Kidney (tissue), 14 donors: ENCODE results near the gene PSEN1. TPM values are rescaled to one million over a fixed set of nuclear protein-coding genes. Genes with fewer than 3 reads are reported as not detected.

ENCODE experiments used
- DNase-seq, 5 donors: peaks; one replicate each; pipeline ENCODE4 v3.0.0-alpha.2; 2013 to 2020
- FAIRE-seq: peaks from 2 replicates; lab custom pipeline; 2012; peaks lifted over from hg19 to GRCh38; lab: Jason Lieb, UNC
- H3K27ac ChIP-seq, 2 donors: one replicate each; pipeline ENCODE4 v1.7.0; 2013; ENCODE audit warnings: low read depth in 2 of 2, low read length in 2 of 2, inconsistent platforms in 1 of 2
- H3K27me3 ChIP-seq: one replicate; pipeline ENCODE4 v1.7.1; 2013; ENCODE audit warnings: low read length, inconsistent platforms; ENCODE audit not compliant: control insufficient read depth, insufficient read depth
- H3K36me3 ChIP-seq, 3 donors: one replicate each; pipeline versions ENCODE4 v1.7.0 to v1.7.1; 2013; ENCODE audit warnings: low read length in 3 of 3, control low read depth in 1 of 3, inconsistent platforms in 1 of 3; ENCODE audit not compliant: insufficient read depth in 3 of 3, control insufficient read depth in 2 of 3
- H3K4me1 ChIP-seq, 3 donors: one replicate each; pipeline versions ENCODE4 v1.7.0 to v1.7.1; 2013; ENCODE audit warnings: low read length in 3 of 3, inconsistent platforms in 1 of 3, low read depth in 1 of 3; ENCODE audit not compliant: control insufficient read depth in 2 of 3, insufficient read depth in 2 of 3
- H3K4me3 ChIP-seq, 3 donors: one replicate each; pipeline versions ENCODE4 v1.7.0 to v1.8.1; 2013; ENCODE audit warnings: low read length in 3 of 3, control low read depth in 1 of 3, inconsistent platforms in 1 of 3
- H3K9ac ChIP-seq, 3 donors: one replicate each; pipeline versions ENCODE4 v1.7.0 to v1.7.1; 2013; ENCODE audit warnings: low read length in 3 of 3, control low read depth in 1 of 3, inconsistent platforms in 1 of 3
- H3K9me3 ChIP-seq, 3 donors: one replicate each; pipeline versions ENCODE4 v1.7.0 to v1.7.1; 2013; ENCODE audit warnings: low read length in 3 of 3, control low read depth in 1 of 3, inconsistent platforms in 1 of 3; ENCODE audit not compliant: control insufficient read depth in 2 of 3, insufficient read depth in 1 of 3
- CTCF ChIP-seq: IDR thresholded peaks from 3 replicates; pipeline ENCODE4 v1.5.1; 2012; ENCODE audit warnings: mild to moderate bottlenecking, moderate library complexity, borderline replicate concordance; ENCODE audit not compliant: insufficient read depth; ENCODE audit errors: extremely low read depth
- intact Hi-C: fragments of 100-400 bp; cut with DNase I; formaldehyde crosslinking; loops from one replicate; pipeline ENCODE4 v1.11.1; 2022
- polyA plus RNA-seq: library from polyadenylated mRNA; stranded (reverse); fragments of 350-450 nt; fragmentation: Illumina TruSeq; extraction: RNeasy Lipid Tissue Mini Kit (QIAGEN cat#74804); gene quantifications from one replicate; pipeline ENCODE4 v1.2.3, GENCODE V29; 2014; ENCODE audit warnings: low read depth, low replicate concordance; ENCODE audit not compliant: insufficient read depth
- total RNA-seq: library from RNA; stranded (reverse); fragmentation: NEBNext Ultra II Directional; extraction: Animal tissue kit (Norgen Biotek cat#: 25700); gene quantifications from one replicate; pipeline ENCODE4 v1.2.1, GENCODE V29; 2021
- donor health status: control.
- donor health status: control.
- donor health status: control.
- donor health status: control.
- donor health status: control.
- donor health status: DM: yes; HTN: yes; CAD: no.
- donor health status: Normal renal cell carcinoma (clear cell type).

Gene PSEN1
- total and polyA plus RNA-seq, 2 donors from 2014 or later, result 33.5 to 68.6 TPM

- Histone ChIP-seq H3K9me3 (no peaks in the 10 kb centered on the region), H3K27me3 (peaks cover 6% of the 10 kb centered on the region), H3K9ac (no peak overlapping the region), H3K27ac (no peak overlapping the region), H3K4me3 (no peak overlapping the region), H3K4me1 (peaks cover 0 to 28% (median 7%) of the 10 kb centered on the region in 3 donors), H3K36me3 (peaks cover 0 to 7% (median 0%) of the 10 kb centered on the region in 3 donors)
- no peak for DNase-seq
- FAIRE-seq, result no peak
- TF ChIP-seq CTCF, result no peak
- intact Hi-C loops, result no loop called here
Observed at GRCh38 chr14:73243341-73243740, 107.0 kb downstream of the PSEN1 start.

- Histone ChIP-seq H3K4me3 (no peak overlapping the region), H3K27ac (no peak overlapping the region), H3K9me3 (no peaks in the 10 kb centered on the region), H3K27me3 (peaks cover 3% of the 10 kb centered on the region), H3K4me1 (peaks cover 0 to 25% (median 4%) of the 10 kb centered on the region in 3 donors), H3K36me3 (peaks cover 0 to 7% (median 0%) of the 10 kb centered on the region in 3 donors), H3K9ac (no peak overlapping the region)
- no peak for TF ChIP-seq CTCF
- intact Hi-C loops, result no loop called here
- DNase-seq, result no peak
- FAIRE-seq, result no peak
Observed at GRCh38 chr14:73243748-73244147, 107.4 kb downstream of the PSEN1 start.

GRCh38 chr14:73244541-73245290 lies 108.4 kb downstream of the PSEN1 start:
- Histone ChIP-seq H3K4me3 (peak overlapping the region in 1 of 3 donors; percentile 47), H3K36me3 (peaks cover 0 to 7% (median 0%) of the 10 kb centered on the region in 3 donors), H3K9me3 (no peaks in the 10 kb centered on the region), H3K9ac (no peak overlapping the region), H3K27ac (no peak overlapping the region), H3K4me1 (peaks cover 0 to 21% (median 0%) of the 10 kb centered on the region in 3 donors), H3K27me3 (no peaks in the 10 kb centered on the region)
- TF ChIP-seq CTCF, result no peak
- FAIRE-seq (no peak), DNase-seq (peak in 1 of 5 donors; percentile 56)
- intact Hi-C loops, result no loop called here
